Progenitor cell of endocrine pancreas (in vitro differentiated cells): ENCODE data around the gene KCTD17. TPM values are rescaled to one million over a fixed set of nuclear protein-coding genes. Genes with fewer than 3 reads are reported as not detected.

Experiments
- DNase-seq: peaks from one replicate; pipeline ENCODE4 v3.0.0; 2021; ENCODE audit warnings: low spot score; ENCODE audit not compliant: unreplicated experiment
- H3K27ac Mint-ChIP-seq: 2 replicates; pipeline ENCODE4 v1.8.0; 2021; ENCODE audit warnings: mild to moderate bottlenecking, moderate library complexity, mixed read lengths
- H3K27me3 Mint-ChIP-seq: 2 replicates; pipeline ENCODE4 v1.8.0; 2021; ENCODE audit warnings: mixed read lengths
- H3K36me3 Mint-ChIP-seq: 2 replicates; pipeline ENCODE4 v1.8.0; 2022; ENCODE audit warnings: mixed read lengths; ENCODE audit not compliant: insufficient read depth
- H3K4me1 Mint-ChIP-seq: 2 replicates; pipeline ENCODE4 v1.8.0; 2021; ENCODE audit warnings: low read depth, mixed read lengths
- H3K4me3 Mint-ChIP-seq: 2 replicates; pipeline ENCODE4 v1.8.0; 2021; ENCODE audit warnings: low read depth, mild to moderate bottlenecking, moderate library complexity, mixed read lengths
- H3K9me3 Mint-ChIP-seq: 2 replicates; pipeline ENCODE4 v1.8.0; 2021; ENCODE audit warnings: low read depth, mixed read lengths
- CTCF ChIP-seq: fragments of 200-600 bp; sonication (generic); IDR thresholded peaks from one replicate; pipeline ENCODE4 v1.5.0; 2021; ENCODE audit warnings: antibody characterized with exemption, mild to moderate bottlenecking; ENCODE audit not compliant: unreplicated experiment
- total RNA-seq: library from RNA; stranded (reverse); gene quantifications from 2 replicates; pipeline ENCODE4 v1.2.1, GENCODE V29; 2021

The KCTD17 gene
- total RNA-seq, 1 donor from 2014 or later = 38.8 TPM

- H3K9me3 Mint-ChIP-seq = no peaks in the 10 kb centered on the region
- peaks cover 25% of the 10 kb centered on the region for H3K27me3 Mint-ChIP-seq
- H3K4me1 Mint-ChIP-seq = peaks cover 8% of the 10 kb centered on the region
- H3K27ac Mint-ChIP-seq = no peak overlapping the region
- H3K4me3 Mint-ChIP-seq = no peak overlapping the region
- no peak for TF ChIP-seq CTCF
- DNase-seq = no peak
- H3K36me3 Mint-ChIP-seq = no peaks in the 10 kb centered on the region
These were observed 51.6 kb downstream of the KCTD17 start for GRCh38 chr22:37103151-37103550.

- Mint-ChIP-seq H3K36me3 (no peaks in the 10 kb centered on the region), H3K9me3 (no peaks in the 10 kb centered on the region), H3K4me1 (peaks cover 12% of the 10 kb centered on the region), H3K27ac (no peak overlapping the region), H3K27me3 (peaks cover 20% of the 10 kb centered on the region), H3K4me3 (no peak overlapping the region)
- DNase-seq = no peak
- no peak for TF ChIP-seq CTCF
These were observed 52.3 kb downstream of the KCTD17 start for GRCh38 chr22:37103656-37104452.

GRCh38 chr22:37105154-37105553 lies 53.6 kb downstream of the KCTD17 start:
- Mint-ChIP-seq H3K4me3 (no peak overlapping the region), H3K27me3 (peaks cover 12% of the 10 kb centered on the region), H3K9me3 (no peaks in the 10 kb centered on the region), H3K4me1 (peaks cover 20% of the 10 kb centered on the region), H3K27ac (no peak overlapping the region), H3K36me3 (no peaks in the 10 kb centered on the region)
- TF ChIP-seq CTCF = no peak
- DNase-seq = no peak

- no peaks in the 10 kb centered on the region for H3K9me3 Mint-ChIP-seq
- peaks cover 20% of the 10 kb centered on the region for H3K4me1 Mint-ChIP-seq
- H3K27ac Mint-ChIP-seq = no peak overlapping the region
- H3K36me3 Mint-ChIP-seq = no peaks in the 10 kb centered on the region
- peaks cover 7% of the 10 kb centered on the region for H3K27me3 Mint-ChIP-seq
- no peak for TF ChIP-seq CTCF
- DNase-seq = no peak
- H3K4me3 Mint-ChIP-seq = no peak overlapping the region
These were observed 54.4 kb downstream of the KCTD17 start for GRCh38 chr22:37105990-37106389.

GRCh38 chr22:37107816-37108621 lies 56.5 kb downstream of the KCTD17 start:
- no peak overlapping the region for H3K4me3 Mint-ChIP-seq
- no peaks in the 10 kb centered on the region for H3K9me3 Mint-ChIP-seq
- no peak for TF ChIP-seq CTCF
- peaks cover 32% of the 10 kb centered on the region for H3K4me1 Mint-ChIP-seq
- peak overlapping the region; percentile 78 for H3K27ac Mint-ChIP-seq
- H3K36me3 Mint-ChIP-seq = no peaks in the 10 kb centered on the region
- H3K27me3 Mint-ChIP-seq = peaks cover 7% of the 10 kb centered on the region
- no peak for DNase-seq
